Muscle of leg (tissue), 11 donors: ENCODE measurements around the gene USB1. TPM values are rescaled to one million over a fixed set of nuclear protein-coding genes. Genes with fewer than 3 reads are reported as not detected.
"Not testable (repeated sequence)": the region's sequence is repeated elsewhere in the genome, so short reads cannot be mapped to it uniquely, and the experiment has no call there.

Experiments
- DNase-seq: peaks from one replicate; pipeline ENCODE4 v3.0.0; 2013
- H3K27ac ChIP-seq: one replicate; pipeline ENCODE4 v1.5.1; 2013; ENCODE audit warnings: mild to moderate bottlenecking, low read length, control low read depth
- H3K27me3 ChIP-seq: one replicate; pipeline ENCODE4 v1.6.1; 2013; ENCODE audit warnings: low read length; ENCODE audit not compliant: control insufficient read depth, insufficient read depth
- H3K36me3 ChIP-seq: one replicate; pipeline ENCODE4 v1.6.1; 2013; ENCODE audit warnings: low read length; ENCODE audit not compliant: control insufficient read depth, insufficient read depth
- H3K4me1 ChIP-seq: one replicate; pipeline ENCODE4 v1.6.1; 2013; ENCODE audit warnings: low read length; ENCODE audit not compliant: control insufficient read depth, insufficient read depth
- H3K4me3 ChIP-seq: one replicate; pipeline ENCODE4 v1.5.1; 2013; ENCODE audit warnings: low read length, control low read depth
- H3K9me3 ChIP-seq: replicated peaks from 2 replicates; pipeline ENCODE4 v1.6.1; 2013; ENCODE audit warnings: low read depth, low read length; ENCODE audit not compliant: control insufficient read depth
- WGBS: methylation state at CpG from one replicate; pipeline ENCODE4 v1.1.5; 2013; ENCODE audit warnings: missing lambda C conversion rate; ENCODE audit not compliant: insufficient coverage; 5-methylcytosine and 5-hydroxymethylcytosine counted together
- polyA plus RNA-seq, 8 donors: library from polyadenylated mRNA; unstranded; fragments of 120-200 nt; gene quantifications; one replicate each; pipeline versions ENCODE4 v1.2.1 to v1.2.3, GENCODE V29; 2013; ENCODE audit warnings: inconsistent platforms in 1 of 8, low replicate concordance in 1 of 8; ENCODE audit not compliant: insufficient read length in 8 of 8, insufficient read depth in 1 of 8
- total RNA-seq: library from RNA; stranded (reverse); fragments of 120-200 nt; gene quantifications from one replicate; pipeline ENCODE4 v1.2.4, GENCODE V29; 2013

USB1 gene
- total and polyA plus RNA-seq, 9 donors, result 5.0 to 18.8 (median 15.3) TPM

- peaks cover 41% of the 10 kb centered on the region for H3K36me3 ChIP-seq
These were observed 1.7 kb upstream of the USB1 start for GRCh38 chr16:57999366-57999970.

DNA sequence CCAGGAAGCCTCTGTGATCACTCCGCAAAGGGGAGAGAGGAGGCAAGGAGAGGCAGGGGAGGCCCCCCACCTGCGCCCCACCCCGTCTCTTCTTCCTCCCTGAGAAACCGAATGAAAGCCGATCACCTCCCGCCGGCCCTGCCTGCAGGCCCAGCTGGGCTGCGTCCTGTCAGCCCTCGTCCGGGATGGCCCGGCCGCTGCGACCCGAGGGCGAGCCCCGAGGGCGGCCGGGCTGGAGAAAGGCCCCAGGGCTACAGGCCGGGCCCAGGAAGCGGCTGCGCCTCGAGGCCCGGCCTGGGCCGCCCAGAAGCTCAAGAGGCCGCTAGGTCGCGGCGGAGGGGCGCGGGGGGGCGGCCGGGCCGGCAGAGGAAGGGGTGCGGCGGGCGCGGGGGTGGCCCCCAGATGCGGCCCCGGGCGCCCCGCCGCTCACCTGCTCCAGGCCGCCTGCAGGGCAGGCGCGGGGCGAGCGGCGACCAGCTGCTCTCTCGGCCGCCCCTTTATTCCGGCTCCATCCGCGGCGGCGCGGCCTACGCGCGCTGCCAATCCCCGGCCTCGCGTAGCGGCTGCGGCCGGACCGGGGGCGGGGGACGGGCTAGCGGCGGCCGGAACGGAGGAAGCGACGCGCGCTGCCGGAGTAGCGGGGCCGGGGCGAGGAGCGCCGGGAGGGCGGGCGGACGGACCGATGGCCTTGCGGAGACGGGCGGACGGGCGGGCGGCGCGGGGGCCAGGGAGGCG is 1.1 kb upstream of the USB1 start, which contains the start of gene ZNF319:
ZNF319 (minus strand) TSS at position 702 of the 735 bp plus-strand sequence. CDS start 2,407 bp downstream, outside the sequence.
- Histone ChIP-seq H3K4me3 (peak within 1 kb of the TSS; percentile 76), H3K9me3 (no peaks in the 10 kb centered on the region), H3K27me3 (no peaks in the 10 kb centered on the region), H3K4me1 (peaks cover 25% of the 10 kb centered on the region), H3K27ac (peak within 1 kb of the TSS; percentile 91), H3K36me3 (peaks cover 37% of the 10 kb centered on the region)
- WGBS, result under 1% methylated on average over 82 of the region's 95 CpGs
- no peak for DNase-seq

More at GRCh38 chr16:57999366-57999970, 1.7 kb upstream of the USB1 start:
- Histone ChIP-seq H3K27me3 (no peaks in the 10 kb centered on the region), H3K4me1 (peaks cover 27% of the 10 kb centered on the region), H3K9me3 (no peaks in the 10 kb centered on the region), H3K27ac (peak overlapping the region; percentile 53), H3K4me3 (peak overlapping the region; percentile 61)
- peak; percentile 32 for DNase-seq
- WGBS, result 2% methylated on average over 4 of the region's 6 CpGs

GRCh38 chr16:58001781-58002415 is 691 bp downstream of the USB1 start:
- Histone ChIP-seq H3K9me3 (no peaks in the 10 kb centered on the region), H3K4me3 (peak overlapping the region; percentile 76), H3K36me3 (peaks cover 19% of the 10 kb centered on the region), H3K27me3 (no peaks in the 10 kb centered on the region), H3K27ac (no peak overlapping the region), H3K4me1 (peaks cover 24% of the 10 kb centered on the region)
- no peak for DNase-seq
- 62% methylated on average over 7 of the region's 10 CpGs for WGBS

GRCh38 chr16:58002416-58002800 is 1.2 kb downstream of the USB1 start:
- no peak overlapping the region for H3K4me3 ChIP-seq
- no peak for DNase-seq
- no peaks in the 10 kb centered on the region for H3K27me3 ChIP-seq
- H3K9me3 ChIP-seq, result no peaks in the 10 kb centered on the region
- H3K27ac ChIP-seq, result no peak overlapping the region
- peaks cover 14% of the 10 kb centered on the region for H3K36me3 ChIP-seq
- peaks cover 24% of the 10 kb centered on the region for H3K4me1 ChIP-seq
- 93% methylated on average over 8 of the region's 9 CpGs for WGBS

DNA sequence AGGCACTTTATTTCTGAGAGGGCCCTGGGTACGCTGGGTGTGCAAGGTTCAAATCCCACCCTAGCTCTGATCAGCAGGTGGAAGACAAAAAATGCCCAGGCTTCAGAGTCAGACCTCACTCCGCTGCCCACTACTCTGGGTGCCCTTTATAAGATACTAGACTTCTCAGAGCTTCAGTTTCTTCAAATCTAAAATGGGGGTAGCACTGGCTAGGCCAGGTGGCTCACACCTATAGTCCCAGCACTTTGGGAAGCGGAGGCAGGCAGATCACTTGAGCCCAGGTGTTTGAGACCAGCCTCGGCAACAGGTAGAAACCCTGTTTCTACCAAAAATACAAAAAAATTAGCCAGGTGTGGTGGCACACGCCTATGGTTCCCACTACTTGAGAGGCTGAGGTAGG is 1.7 kb downstream of the USB1 start:
- no peaks in the 10 kb centered on the region for H3K27me3 ChIP-seq
- H3K4me1 ChIP-seq, result peaks cover 24% of the 10 kb centered on the region
- WGBS, result 93% methylated on average over 3 of the region's 5 CpGs
- H3K27ac ChIP-seq, result no peak overlapping the region
- H3K4me3 ChIP-seq, result no peak overlapping the region
- peaks cover 9% of the 10 kb centered on the region for H3K36me3 ChIP-seq
- no peaks in the 10 kb centered on the region for H3K9me3 ChIP-seq
- DNase-seq, result no peak

- H3K4me3 ChIP-seq, H3K9me3 ChIP-seq, H3K4me1 ChIP-seq, DNase-seq, H3K27me3 ChIP-seq, H3K27ac ChIP-seq, H3K36me3 ChIP-seq: not testable (repeated sequence)
- 96% methylated on average over 9 of the region's 12 CpGs for WGBS
These were observed 3.5 kb downstream of the USB1 start for GRCh38 chr16:58004736-58005135.

DNA sequence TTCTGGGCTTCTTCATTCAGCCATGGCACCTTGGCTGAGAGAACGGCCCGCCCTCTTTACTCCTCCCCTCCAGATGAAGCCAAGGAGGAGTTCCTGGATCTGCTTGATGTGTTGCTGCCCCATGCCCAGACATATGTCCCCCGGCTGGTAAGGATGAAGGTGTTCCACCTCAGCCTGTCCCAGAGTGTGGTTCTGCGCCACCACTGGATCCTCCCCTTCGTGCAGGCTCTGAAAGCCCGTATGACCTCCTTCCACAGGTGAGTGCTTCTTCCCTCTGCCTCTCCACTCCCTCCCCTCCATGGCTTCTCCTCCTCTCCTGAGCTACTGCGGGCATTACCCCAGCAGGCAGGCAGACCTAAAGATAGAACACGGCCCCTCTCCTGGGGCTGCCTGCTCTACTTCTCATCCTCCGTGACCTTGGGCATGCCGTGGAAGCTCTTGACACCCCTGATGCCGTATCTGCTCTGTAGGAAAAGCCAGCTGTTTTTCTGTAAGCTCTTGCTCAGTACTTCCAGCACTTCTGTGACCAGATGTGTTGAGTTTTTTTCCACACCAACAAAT is 8.7 kb downstream of the USB1 start:
- Histone ChIP-seq H3K4me3 (no peak overlapping the region), H3K4me1 (no peaks in the 10 kb centered on the region), H3K27me3 (no peaks in the 10 kb centered on the region), H3K36me3 (peaks cover 19% of the 10 kb centered on the region), H3K27ac (no peak overlapping the region), H3K9me3 (no peaks in the 10 kb centered on the region)
- no peak for DNase-seq
- 82% methylated on average over 9 of the region's 11 CpGs for WGBS

- H3K4me3 ChIP-seq, result no peak overlapping the region
- no peaks in the 10 kb centered on the region for H3K4me1 ChIP-seq
- no peaks in the 10 kb centered on the region for H3K9me3 ChIP-seq
- peaks cover 19% of the 10 kb centered on the region for H3K36me3 ChIP-seq
- no peak for DNase-seq
- WGBS, result 80% methylated on average over 1 of the region's 3 CpGs
- no peaks in the 10 kb centered on the region for H3K27me3 ChIP-seq
- no peak overlapping the region for H3K27ac ChIP-seq
These were observed 9.7 kb downstream of the USB1 start for GRCh38 chr16:58010886-58011285.

GRCh38 chr16:58011652-58012051 is 10.4 kb downstream of the USB1 start:
- Histone ChIP-seq H3K4me1 (no peaks in the 10 kb centered on the region), H3K27me3 (no peaks in the 10 kb centered on the region), H3K36me3 (peaks cover 19% of the 10 kb centered on the region), H3K4me3 (no peak overlapping the region), H3K9me3 (no peaks in the 10 kb centered on the region), H3K27ac (no peak overlapping the region)
- no peak for DNase-seq
- 75% methylated on average over 2 of the region's 3 CpGs for WGBS

GRCh38 chr16:58012481-58012880 is 11.3 kb downstream of the USB1 start:
- no peak for DNase-seq

More at GRCh38 chr16:58012481-58012880, 11.3 kb downstream of the USB1 start:
- Histone ChIP-seq H3K9me3 (no peaks in the 10 kb centered on the region), H3K27me3 (no peaks in the 10 kb centered on the region), H3K4me3 (no peak overlapping the region), H3K27ac (no peak overlapping the region), H3K4me1 (no peaks in the 10 kb centered on the region), H3K36me3 (peaks cover 19% of the 10 kb centered on the region)
- WGBS, result 28% methylated on average over 3 of the region's 9 CpGs
